MM.1S (cell line): ENCODE measurements around the gene MAD1L1.

ENCODE experiments used
- DNase-seq: peaks from one replicate; pipeline ENCODE4 v3.0.0-alpha.2; 2015
- H2AFZ ChIP-seq: fragments of 300-600 bp; sonication (generic); 2 replicates; pipeline ENCODE4 v1.6.0; 2016; ENCODE audit warnings: antibody characterized with exemption, low read length
- H3F3A ChIP-seq: fragments of 300-600 bp; sonication (generic); 2 replicates; pipeline ENCODE4 v1.6.1; 2016; ENCODE audit warnings: mild to moderate bottlenecking, antibody characterized with exemption, low read length, moderate library complexity, mixed read lengths; ENCODE audit not compliant: insufficient read depth
- H3K27ac ChIP-seq: fragments of 300-600 bp; sonication (generic); 2 replicates; pipeline ENCODE4 v1.5.1; 2016; ENCODE audit warnings: mild to moderate bottlenecking, low read length
- H3K27me3 ChIP-seq: fragments of 300-600 bp; sonication (generic); replicated peaks from 2 replicates; pipeline ENCODE4 v1.6.0; 2016; ENCODE audit warnings: low read length; ENCODE audit not compliant: insufficient read depth
- H3K36me3 ChIP-seq: fragments of 300-600 bp; sonication (generic); replicated peaks from 2 replicates; pipeline ENCODE4 v1.6.1; 2016; ENCODE audit warnings: mild to moderate bottlenecking, low read length, mixed read lengths; ENCODE audit not compliant: insufficient read depth
- H3K4me1 ChIP-seq: fragments of 300-600 bp; sonication (generic); 2 replicates; pipeline ENCODE4 v1.6.1; 2016; ENCODE audit warnings: low read length, mixed read lengths
- H3K4me2 ChIP-seq: fragments of 300-600 bp; sonication (generic); 2 replicates; pipeline ENCODE4 v1.6.0; 2016; ENCODE audit warnings: low read depth, low read length
- H3K4me3 ChIP-seq: fragments of 300-600 bp; sonication (generic); 2 replicates; pipeline ENCODE4 v1.5.1; 2016; ENCODE audit warnings: low read length, mixed read lengths
- H3K79me2 ChIP-seq: fragments of 300-600 bp; sonication (generic); 2 replicates; pipeline ENCODE4 v1.6.1; 2016; ENCODE audit warnings: mixed run types, low read length, mixed read lengths
- H3K9ac ChIP-seq: fragments of 300-600 bp; sonication (generic); 2 replicates; pipeline ENCODE4 v1.6.1; 2016; ENCODE audit warnings: low read length, mixed read lengths
- H3K9me2 ChIP-seq: fragments of 300-600 bp; sonication (generic); replicated peaks from 2 replicates; pipeline ENCODE4 v1.6.1; 2016; ENCODE audit warnings: mild to moderate bottlenecking, low read length, mixed read lengths; ENCODE audit not compliant: insufficient read depth
- H3K9me3 ChIP-seq: fragments of 300-600 bp; sonication (generic); replicated peaks from 2 replicates; pipeline ENCODE4 v1.6.1; 2016; ENCODE audit warnings: mild to moderate bottlenecking, low read length, mixed read lengths; ENCODE audit not compliant: insufficient read depth
- H4K20me1 ChIP-seq: fragments of 300-600 bp; sonication (generic); 2 replicates; pipeline ENCODE4 v1.6.1; 2016; ENCODE audit warnings: mild to moderate bottlenecking, low read length, moderate library complexity, mixed read lengths; ENCODE audit not compliant: insufficient read depth
- CTCF ChIP-seq: fragments of 300-600 bp; sonication (generic); IDR thresholded peaks from 2 replicates; pipeline ENCODE4 v1.5.1; 2016; ENCODE audit warnings: antibody characterized with exemption, low read length, mixed read lengths
- EZH2 ChIP-seq: fragments of 300-600 bp; sonication (generic); optimal IDR thresholded peaks from 2 replicates; pipeline ENCODE3; 2017; ENCODE audit warnings: low read depth, mild to moderate bottlenecking, antibody characterized with exemption, low read length, mixed read lengths
- EZH2phosphoT487 ChIP-seq: fragments of 300-600 bp; sonication (generic); IDR thresholded peaks from 2 replicates; pipeline ENCODE4 v1.6.1; 2018; ENCODE audit warnings: antibody characterized with exemption, low read length

Gene MAD1L1

DNA sequence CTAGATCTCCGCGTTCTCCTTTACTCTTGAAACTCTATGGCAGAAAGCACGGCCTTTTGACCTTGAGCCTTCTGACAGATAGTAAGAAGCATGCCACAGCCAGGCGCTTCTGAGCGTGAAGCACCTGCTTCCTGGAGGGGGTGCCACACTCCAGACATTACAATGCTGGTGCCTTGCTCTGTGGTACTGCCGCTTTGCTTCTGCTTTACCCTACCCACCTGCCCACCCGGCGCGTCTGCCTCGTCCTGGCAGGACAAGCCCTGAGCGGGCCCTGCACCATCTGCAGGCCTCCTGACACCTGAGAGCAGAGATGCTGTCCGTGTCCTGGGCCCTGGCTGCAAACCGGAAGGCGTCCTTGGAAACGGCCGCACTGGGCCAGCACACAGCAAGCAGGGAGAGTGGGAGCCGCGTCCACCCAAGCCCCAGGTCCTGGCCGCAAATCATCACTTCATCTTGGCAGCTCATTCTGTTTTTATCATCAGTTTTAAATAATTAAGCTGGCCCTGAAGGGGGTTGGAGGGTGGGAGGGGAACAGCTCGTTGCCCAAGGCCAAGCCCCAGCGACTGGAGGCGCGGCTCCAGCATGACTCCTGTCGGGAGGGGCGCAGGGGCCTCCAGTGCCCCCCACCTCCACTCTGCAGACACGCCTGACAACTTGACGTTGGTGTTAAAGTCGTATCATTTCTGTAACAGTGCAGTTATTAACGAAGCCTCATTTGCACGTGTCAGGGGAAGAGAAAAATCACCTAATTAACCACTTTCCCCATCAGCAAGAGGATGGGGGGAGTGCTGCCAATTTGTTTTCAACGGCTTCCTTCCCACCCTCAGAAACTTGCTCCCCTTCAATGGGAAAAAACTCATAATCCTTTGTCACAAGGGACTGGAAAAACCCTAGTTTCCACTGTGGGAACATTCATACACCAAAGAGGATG, 132.2 kb downstream of the MAD1L1 start:
- H3K4me1 ChIP-seq, result no peaks in the 10 kb centered on the region
- no peak overlapping the region for H3K4me2 ChIP-seq

DNA sequence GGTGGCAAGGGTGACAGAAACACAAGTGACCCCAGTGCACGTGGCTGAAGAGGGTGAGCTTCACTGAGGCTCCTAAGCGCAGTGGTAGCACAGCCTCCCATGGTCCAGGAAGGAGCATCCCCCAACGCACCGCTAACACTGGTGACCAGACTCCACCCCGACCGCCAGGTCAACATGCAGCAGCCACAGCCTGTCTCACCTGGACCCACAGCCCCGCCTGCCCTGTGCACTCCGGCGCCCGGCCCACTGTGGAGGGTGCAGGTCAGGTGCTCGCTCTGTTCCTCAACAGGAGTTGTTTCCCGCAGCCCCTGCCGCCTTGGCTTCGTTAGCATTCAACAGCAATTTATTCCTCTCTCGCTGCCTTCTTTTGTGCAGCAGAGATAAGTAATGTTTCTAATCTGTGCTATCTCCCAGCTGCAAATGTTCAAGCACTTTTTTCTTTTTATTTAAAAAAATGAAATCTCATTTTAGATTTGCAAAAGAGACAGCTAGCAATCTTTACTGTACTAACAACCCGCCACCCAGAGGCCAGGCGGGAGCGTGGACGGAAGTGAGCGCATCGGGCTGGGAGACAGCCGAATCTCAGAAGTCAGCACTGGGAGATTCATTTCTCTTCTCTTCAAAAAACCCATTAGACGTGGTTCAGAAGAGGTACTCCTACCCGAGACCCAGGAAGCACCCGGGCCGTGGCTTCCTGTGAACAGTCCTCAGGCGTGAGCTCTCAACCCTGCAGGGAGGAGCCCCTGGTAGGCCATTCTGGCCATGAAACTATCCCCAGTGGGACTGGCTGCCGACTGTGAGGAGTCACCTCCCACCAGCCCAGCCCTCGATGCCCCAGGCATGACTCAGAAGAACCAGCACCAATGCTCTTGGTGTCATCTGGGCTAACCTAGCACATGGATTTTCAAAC, 133.4 kb downstream of the MAD1L1 start:
- Histone ChIP-seq H3K9me3 (no peaks in the 10 kb centered on the region), H2AFZ (no peak overlapping the region), H3K4me2 (no peak overlapping the region), H3K4me1 (no peaks in the 10 kb centered on the region), H3K27me3 (no peaks in the 10 kb centered on the region), H3K36me3 (no peaks in the 10 kb centered on the region), H3K79me2 (no peaks in the 10 kb centered on the region), H3F3A (no peaks in the 10 kb centered on the region), H4K20me1 (no peaks in the 10 kb centered on the region), H3K4me3 (no peak overlapping the region), H3K9ac (no peak overlapping the region), H3K9me2 (no peaks in the 10 kb centered on the region), H3K27ac (no peak overlapping the region)
- no peak for TF ChIP-seq EZH2
- no peak for TF ChIP-seq CTCF
- no peak for TF ChIP-seq EZH2phosphoT487
- DNase-seq, result no peak

More for the DNA sequence above, 132.2 kb downstream of the MAD1L1 start:
- TF ChIP-seq EZH2phosphoT487 (no peak), CTCF (no peak), EZH2 (no peak)
- H2AFZ ChIP-seq, result no peak overlapping the region
- no peaks in the 10 kb centered on the region for H3K36me3 ChIP-seq
- no peak overlapping the region for H3K27ac ChIP-seq
- no peak overlapping the region for H3K4me3 ChIP-seq
- H3K79me2 ChIP-seq, result no peaks in the 10 kb centered on the region
- no peaks in the 10 kb centered on the region for H4K20me1 ChIP-seq
- no peaks in the 10 kb centered on the region for H3F3A ChIP-seq
- H3K9me3 ChIP-seq, result no peaks in the 10 kb centered on the region
- DNase-seq, result no peak
- no peak overlapping the region for H3K9ac ChIP-seq
- no peaks in the 10 kb centered on the region for H3K9me2 ChIP-seq
- no peaks in the 10 kb centered on the region for H3K27me3 ChIP-seq

- Histone ChIP-seq H2AFZ (no peak overlapping the region), H4K20me1 (no peaks in the 10 kb centered on the region), H3F3A (no peaks in the 10 kb centered on the region), H3K27me3 (no peaks in the 10 kb centered on the region), H3K9ac (no peak overlapping the region), H3K36me3 (no peaks in the 10 kb centered on the region), H3K9me2 (no peaks in the 10 kb centered on the region), H3K9me3 (no peaks in the 10 kb centered on the region), H3K4me2 (no peak overlapping the region), H3K4me3 (no peak overlapping the region), H3K79me2 (no peaks in the 10 kb centered on the region), H3K4me1 (no peaks in the 10 kb centered on the region), H3K27ac (no peak overlapping the region)
- DNase-seq, result no peak
- TF ChIP-seq CTCF (no peak), EZH2phosphoT487 (no peak), EZH2 (no peak)
These were observed 134.2 kb downstream of the MAD1L1 start for GRCh38 chr7:2098496-2098895.
